GM23248 (cell line): ENCODE data around the gene CCDC102A. TPM values are rescaled to one million over a fixed set of nuclear protein-coding genes. Genes with fewer than 3 reads are reported as not detected.

ENCODE experiments used
- DNase-seq: peaks from one replicate; pipeline ENCODE4 v3.0.0-alpha.2; 2015
- H2AFZ ChIP-seq: fragments of 200-600 bp; sonication (generic); 2 replicates; pipeline ENCODE4 v1.6.1; 2016; ENCODE audit warnings: antibody characterized with exemption
- H3F3A ChIP-seq: fragments of 200-600 bp; sonication (generic); 2 replicates; pipeline ENCODE4 v1.6.1; 2016; ENCODE audit warnings: mild to moderate bottlenecking, antibody characterized with exemption, mixed run types; ENCODE audit not compliant: insufficient read depth
- H3K27ac ChIP-seq: fragments of 200-600 bp; sonication (generic); 2 replicates; pipeline ENCODE4 v1.5.1; 2016; ENCODE audit warnings: mild to moderate bottlenecking
- H3K27me3 ChIP-seq: fragments of 200-600 bp; sonication (generic); replicated peaks from 2 replicates; pipeline ENCODE4 v1.6.1; 2016; ENCODE audit warnings: mild to moderate bottlenecking; ENCODE audit not compliant: insufficient read depth
- H3K36me3 ChIP-seq: fragments of 200-600 bp; sonication (generic); 2 replicates; pipeline ENCODE4 v1.6.1; 2016; ENCODE audit warnings: low read depth, mild to moderate bottlenecking
- H3K4me1 ChIP-seq: fragments of 200-600 bp; sonication (generic); 2 replicates; pipeline ENCODE4 v1.6.1; 2016; ENCODE audit warnings: mild to moderate bottlenecking; ENCODE audit not compliant: insufficient read depth
- H3K4me2 ChIP-seq: fragments of 200-600 bp; sonication (generic); one replicate; pipeline ENCODE4 v1.6.1; 2016; ENCODE audit warnings: mild to moderate bottlenecking; ENCODE audit not compliant: unreplicated experiment
- H3K4me3 ChIP-seq: fragments of 200-600 bp; sonication (generic); 2 replicates; pipeline ENCODE4 v1.5.1; 2016; ENCODE audit warnings: mild to moderate bottlenecking
- H3K79me2 ChIP-seq: fragments of 200-600 bp; sonication (generic); 2 replicates; pipeline ENCODE4 v1.6.1; 2016; ENCODE audit warnings: mild to moderate bottlenecking; ENCODE audit not compliant: insufficient read depth
- H3K9ac ChIP-seq: fragments of 200-600 bp; sonication (generic); 2 replicates; pipeline ENCODE4 v1.6.1; 2016; ENCODE audit warnings: mild to moderate bottlenecking
- H3K9me2 ChIP-seq: fragments of 200-600 bp; sonication (generic); 2 replicates; pipeline ENCODE4 v1.6.1; 2016; ENCODE audit warnings: mixed run types, mild to moderate bottlenecking, moderate library complexity; ENCODE audit not compliant: insufficient read depth
- H3K9me3 ChIP-seq: fragments of 200-600 bp; sonication (generic); one replicate; pipeline ENCODE4 v1.6.1; 2017; ENCODE audit warnings: low read depth
- H4K20me1 ChIP-seq: fragments of 200-600 bp; sonication (generic); 2 replicates; pipeline ENCODE4 v1.6.0; 2016; ENCODE audit not compliant: insufficient read depth
- EZH2 ChIP-seq: fragments of 200-600 bp; sonication (generic); IDR thresholded peaks from 2 replicates; pipeline ENCODE4 v1.6.1; 2018; ENCODE audit warnings: antibody characterized with exemption, mild to moderate bottlenecking; ENCODE audit not compliant: insufficient read depth, poor library complexity, severe bottlenecking
- EZH2phosphoT487 ChIP-seq: fragments of 200-600 bp; sonication (generic); IDR thresholded peaks from 2 replicates; pipeline ENCODE4 v1.6.1; 2018; ENCODE audit warnings: antibody characterized with exemption, moderate library complexity, mild to moderate bottlenecking, low read depth; ENCODE audit not compliant: insufficient read depth
- WGBS, 2 experiments: methylation state at CpG; one replicate each; pipeline ENCODE4 v1.1.6; 2015 to 2017; ENCODE audit warnings: low lambda C conversion rate in 2 of 2, low coverage in 1 of 2; ENCODE audit errors: missing lambda C conversion rate in 2 of 2; 5-methylcytosine and 5-hydroxymethylcytosine counted together
- in situ Hi-C: fragments of 300-500 bp; cut with MboI; formaldehyde crosslinking; loops from 2 replicates; pipeline ENCODE4 v1.15.0; 2020
- polyA plus RNA-seq: library from polyadenylated mRNA; unstranded; fragments of >200 nt; fragmentation: Nextera tagmentation; extraction: Ambion mirVana; gene quantifications from 2 replicates; pipeline ENCODE4 v1.2.1, GENCODE V29; 2016
- total RNA-seq: library from RNA; depleted of rRNA; stranded (reverse); fragments of >200 nt; shearing (Covaris generic); gene quantifications from 2 replicates; pipeline ENCODE4 v1.2.3, GENCODE V29; 2014

Gene CCDC102A
- total and polyA plus RNA-seq, 2 experiments from 2014 or later: 3.9 to 17.7 TPM

- H2AFZ ChIP-seq: no peak overlapping the region
- no peak overlapping the region for H3K27ac ChIP-seq
- H3K4me3 ChIP-seq: no peak overlapping the region
- no peaks in the 10 kb centered on the region for H4K20me1 ChIP-seq
- H3K4me1 ChIP-seq: no peaks in the 10 kb centered on the region
- no peaks in the 10 kb centered on the region for H3K36me3 ChIP-seq
- no peaks in the 10 kb centered on the region for H3F3A ChIP-seq
- H3K9me2 ChIP-seq: no peaks in the 10 kb centered on the region
- H3K79me2 ChIP-seq: no peaks in the 10 kb centered on the region
- no peak overlapping the region for H3K4me2 ChIP-seq
- no peaks in the 10 kb centered on the region for H3K9me3 ChIP-seq
- no peak overlapping the region for H3K9ac ChIP-seq
- H3K27me3 ChIP-seq: peaks cover 7% of the 10 kb centered on the region; the same call in 1 of the 2 replicates
- WGBS, 2 experiments: 68 to 72% methylated on average over 11 to 13 of the region's 13 CpGs
- in situ Hi-C loops: no loop called here
- TF ChIP-seq EZH2 (no peak), EZH2phosphoT487 (no peak)
- no peak for DNase-seq
These were observed 29.0 kb downstream of the CCDC102A start for GRCh38 chr16:57507136-57508034.

DNA sequence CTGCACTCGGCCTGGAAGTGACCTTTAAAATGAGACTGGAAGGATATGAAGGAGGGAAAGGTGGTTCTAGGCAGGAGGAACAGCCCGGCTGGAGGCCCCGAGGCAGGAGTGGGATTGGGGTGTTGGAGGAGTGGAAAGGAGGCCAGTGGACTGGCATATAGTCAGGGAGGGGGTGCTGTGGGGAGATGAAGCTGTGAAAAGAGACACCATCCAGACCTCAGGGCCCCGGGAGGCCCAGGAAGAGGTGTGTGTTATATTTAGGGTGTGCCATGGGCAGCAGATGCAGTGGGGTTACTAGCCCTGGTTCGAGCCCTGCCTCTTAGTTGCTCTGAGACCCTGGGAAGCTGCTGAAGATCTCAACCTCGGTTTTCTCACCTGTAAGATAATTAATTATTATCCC, 31.2 kb downstream of the CCDC102A start:
- no peaks in the 10 kb centered on the region for H3K4me1 ChIP-seq
- 47 to 55% methylated on average over 6 of the region's 6 CpGs for WGBS, 2 experiments
- in situ Hi-C loops: no loop called here
- no peak for DNase-seq
- no peak overlapping the region for H2AFZ ChIP-seq
- no peaks in the 10 kb centered on the region for H3K9me2 ChIP-seq
- H3K27me3 ChIP-seq: peaks cover 7% of the 10 kb centered on the region; the same call in 1 of the 2 replicates
- no peak overlapping the region for H3K9ac ChIP-seq
- TF ChIP-seq EZH2 (no peak), EZH2phosphoT487 (no peak)
- no peak overlapping the region for H3K27ac ChIP-seq
- H3K9me3 ChIP-seq: no peaks in the 10 kb centered on the region
- H3F3A ChIP-seq: no peaks in the 10 kb centered on the region
- H4K20me1 ChIP-seq: no peaks in the 10 kb centered on the region
- H3K36me3 ChIP-seq: no peaks in the 10 kb centered on the region
- no peak overlapping the region for H3K4me3 ChIP-seq
- H3K79me2 ChIP-seq: no peaks in the 10 kb centered on the region
- no peak overlapping the region for H3K4me2 ChIP-seq

DNA sequence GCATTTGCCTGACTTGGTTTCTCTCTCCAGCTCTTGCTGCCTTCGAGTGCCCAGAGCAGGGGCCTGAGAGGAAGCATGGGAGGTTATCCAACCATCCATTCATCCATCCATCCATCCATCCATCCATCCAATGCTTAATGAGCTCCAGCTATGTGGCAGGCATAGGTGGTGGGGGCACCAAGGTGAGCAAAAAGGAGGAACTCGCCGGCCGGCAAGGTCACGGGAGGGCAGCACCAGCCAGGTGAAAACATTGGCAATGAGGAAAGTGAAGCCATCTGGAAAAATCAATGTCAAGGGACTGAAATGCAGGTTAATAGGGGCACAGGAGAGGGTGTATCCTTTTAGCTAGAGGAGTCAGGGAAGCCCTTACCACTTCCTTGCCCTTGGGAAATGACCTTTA, 31.9 kb downstream of the CCDC102A start:
- no peaks in the 10 kb centered on the region for H3K36me3 ChIP-seq

GRCh38 chr16:57504001-57504400, 32.4 kb downstream of the CCDC102A start:
- Histone ChIP-seq H3K9me2 (no peaks in the 10 kb centered on the region), H3K36me3 (no peaks in the 10 kb centered on the region), H2AFZ (no peak overlapping the region), H3K27me3 (peaks cover 7% of the 10 kb centered on the region; the same call in 1 of the 2 replicates), H3F3A (no peaks in the 10 kb centered on the region), H4K20me1 (no peaks in the 10 kb centered on the region), H3K9ac (no peak overlapping the region), H3K79me2 (no peaks in the 10 kb centered on the region), H3K4me1 (no peaks in the 10 kb centered on the region), H3K9me3 (no peaks in the 10 kb centered on the region), H3K4me3 (no peak overlapping the region), H3K27ac (no peak overlapping the region), H3K4me2 (no peak overlapping the region)
- no peak for TF ChIP-seq EZH2
- no peak for TF ChIP-seq EZH2phosphoT487
- in situ Hi-C loops: no loop called here
- no peak for DNase-seq
- WGBS, 2 experiments: 42 to 48% methylated on average over 6 of the region's 6 CpGs

More for the DNA sequence above, 31.9 kb downstream of the CCDC102A start:
- Histone ChIP-seq H3K27ac (no peak overlapping the region), H3K27me3 (peaks cover 7% of the 10 kb centered on the region; the same call in 1 of the 2 replicates), H3K4me3 (no peak overlapping the region), H4K20me1 (no peaks in the 10 kb centered on the region), H2AFZ (no peak overlapping the region), H3K79me2 (no peaks in the 10 kb centered on the region), H3K9ac (no peak overlapping the region), H3K9me2 (no peaks in the 10 kb centered on the region), H3K4me1 (no peaks in the 10 kb centered on the region), H3K9me3 (no peaks in the 10 kb centered on the region), H3F3A (no peaks in the 10 kb centered on the region), H3K4me2 (no peak overlapping the region)
- TF ChIP-seq EZH2: no peak
- TF ChIP-seq EZH2phosphoT487: no peak
- in situ Hi-C loops: no loop called here
- 72 to 74% methylated on average over 5 of the region's 5 CpGs for WGBS, 2 experiments
- no peak for DNase-seq
